Body of pancreas (tissue), 4 donors: ENCODE data around the gene BCL2.

Source experiments
- CTCF ChIP-seq, 7 experiments: fragments of 450-650 bp in 4 of 7; fragments of 200-600 bp in 3 of 7; sonication (generic) in 3 of 7; IDR thresholded peaks; one replicate each; pipeline ENCODE4 v1.5.1; 2016 to 2019; ENCODE audit warnings: antibody characterized with exemption in 7 of 7
- POLR2A ChIP-seq, 3 donors: fragments of 450-650 bp; IDR thresholded peaks; one replicate each; pipeline ENCODE4 v1.6.1; 2016; ENCODE audit warnings: antibody characterized with exemption in 3 of 3, mild to moderate bottlenecking in 2 of 3

- TF ChIP-seq POLR2A (IDR thresholded peaks at IDR 0.05) (no peak), CTCF (IDR thresholded peaks at IDR 0.05) (no peak)
Observed at GRCh38 chr18:63141778-63142176, 177.8 kb downstream of the BCL2 start.
